Measurements from ENCODE around the gene OLIG3. TPM values are rescaled to one million over a fixed set of nuclear protein-coding genes. Genes with fewer than 3 reads are reported as not detected.

The OLIG3 gene
- total and polyA plus RNA-seq, 4 donors, result 1.1 to 3.3 (median 2.8) TPM

DNA sequence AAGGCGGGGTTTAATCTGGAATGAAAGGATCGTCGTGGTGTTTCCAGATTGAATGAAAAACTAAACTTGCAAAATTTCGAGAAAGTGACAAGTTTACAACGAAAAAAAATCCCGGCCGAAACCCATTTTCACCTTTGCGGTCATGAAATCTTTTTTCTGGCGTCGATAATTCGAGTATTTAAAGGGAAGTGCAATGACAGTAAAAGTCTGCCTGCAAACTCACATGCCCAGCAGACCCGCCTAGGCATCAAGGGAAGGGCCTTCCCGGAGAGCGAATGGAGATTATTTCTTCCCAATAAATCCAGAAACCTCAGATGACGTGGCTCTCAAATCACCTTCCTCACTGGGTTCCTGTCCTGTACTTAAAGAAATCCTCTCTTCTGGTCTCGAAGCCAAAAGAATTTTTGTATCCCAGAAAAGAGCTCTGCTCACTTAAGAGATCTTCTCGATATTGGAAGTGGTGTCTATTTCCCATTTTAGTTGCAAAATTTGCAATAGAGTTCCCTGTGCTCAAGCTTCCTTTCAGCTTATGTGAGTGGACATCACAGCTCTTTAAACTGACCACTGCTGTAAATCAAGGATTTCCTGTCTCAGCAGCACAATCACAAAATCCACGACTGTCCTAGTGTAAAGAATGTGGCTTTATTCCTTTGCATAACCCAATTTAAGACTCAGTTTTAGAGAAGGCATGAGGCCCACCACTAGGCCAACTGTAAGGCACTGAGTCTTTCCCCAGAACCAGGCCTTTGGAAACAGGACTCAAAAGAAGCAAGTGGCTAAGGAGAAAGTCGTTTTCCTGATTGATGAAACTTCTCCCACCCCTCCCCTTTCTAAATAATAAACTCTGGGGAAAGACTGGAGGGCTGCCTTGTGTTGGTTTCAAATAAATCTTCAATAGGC is 3.9 kb downstream of the OLIG3 start:
- Histone ChIP-seq H3K36me3 (ENCODE audit: control insufficient read depth, insufficient read depth, low read length) (no peaks in the 10 kb centered on the region), H3K4me3 (ENCODE audit: low read depth, low read length) (no peak overlapping the region), H3K4me1 (ENCODE audit: control insufficient read depth, insufficient read depth, low read length) (peaks cover 43% of the 10 kb centered on the region), H3K9me3 (ENCODE audit: control insufficient read depth, insufficient read depth, low read length) (no peaks in the 10 kb centered on the region), H3K27me3 (ENCODE audit: control insufficient read depth, insufficient read depth, low read length) (peaks cover 98% of the 10 kb centered on the region), H3K27ac (ENCODE audit: low read depth, low read length) (no peak overlapping the region)
- peak in 2 of 6 donors; percentile 25 to 28 for DNase-seq (ENCODE audit: low read depth in 4 of 6, low spot score in 6 of 6)
- WGBS (ENCODE audit: insufficient coverage), result 27% methylated on average over 18 of the region's 19 CpGs

DNA sequence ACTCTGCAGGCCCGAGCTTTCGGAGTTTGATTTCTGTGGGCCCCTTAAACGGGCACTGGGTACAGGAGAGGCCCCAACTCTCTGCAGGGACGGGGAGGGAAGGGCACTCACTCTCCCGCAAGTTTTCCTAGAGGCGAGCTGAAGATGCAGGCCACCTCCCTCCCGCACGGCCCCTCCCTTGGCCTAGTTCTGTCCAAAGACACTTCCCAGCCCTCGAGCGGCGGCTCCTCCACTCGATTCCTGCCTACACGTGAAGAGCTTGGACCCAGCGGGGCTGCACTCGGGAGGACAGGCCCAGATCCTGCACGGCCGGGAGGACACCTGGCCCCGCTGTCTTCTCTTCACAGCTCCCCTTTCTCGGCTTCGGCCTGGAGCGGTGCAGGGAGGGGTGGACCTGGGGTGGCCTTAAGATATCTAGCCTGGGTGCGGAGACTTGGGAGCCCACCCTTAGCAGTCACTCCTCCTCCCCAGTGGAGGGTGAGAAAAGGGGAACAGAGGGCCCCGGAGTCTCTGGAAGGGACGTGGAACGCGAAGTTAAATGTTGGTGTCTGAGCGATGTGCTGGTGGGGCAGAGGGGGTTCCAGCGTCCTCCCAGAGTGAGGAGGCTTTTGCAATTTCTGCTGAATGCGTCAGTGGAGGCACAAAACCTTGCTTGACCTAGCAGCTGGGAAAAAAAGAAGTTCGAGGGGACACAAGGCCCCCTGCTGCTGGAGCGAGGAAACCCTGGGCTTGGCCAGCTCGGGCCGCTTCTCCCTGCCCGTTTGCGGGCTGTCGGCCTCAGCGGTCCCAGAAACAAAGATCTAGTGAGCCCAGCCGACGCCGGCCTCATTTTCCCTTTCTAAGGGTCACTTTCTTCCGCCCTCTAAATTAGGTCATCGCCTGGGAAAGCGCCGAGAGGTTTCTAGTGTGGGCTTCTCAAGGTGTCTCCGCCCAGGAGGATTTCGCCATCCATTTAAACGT is 4.9 kb downstream of the OLIG3 start:
- Histone ChIP-seq H3K27me3 (ENCODE audit: control insufficient read depth, insufficient read depth, low read length) (peaks cover 95% of the 10 kb centered on the region), H3K4me1 (ENCODE audit: control insufficient read depth, insufficient read depth, low read length) (peaks cover 35% of the 10 kb centered on the region), H3K9me3 (ENCODE audit: control insufficient read depth, insufficient read depth, low read length) (no peaks in the 10 kb centered on the region), H3K4me3 (ENCODE audit: low read depth, low read length) (no peak overlapping the region), H3K27ac (ENCODE audit: low read depth, low read length) (no peak overlapping the region), H3K36me3 (ENCODE audit: control insufficient read depth, insufficient read depth, low read length) (no peaks in the 10 kb centered on the region)
- 9% methylated on average over 41 of the region's 47 CpGs for WGBS (ENCODE audit: insufficient coverage)
- peak in 1 of 6 donors; percentile 35 for DNase-seq (ENCODE audit: low read depth in 4 of 6, low spot score in 6 of 6)

DNA sequence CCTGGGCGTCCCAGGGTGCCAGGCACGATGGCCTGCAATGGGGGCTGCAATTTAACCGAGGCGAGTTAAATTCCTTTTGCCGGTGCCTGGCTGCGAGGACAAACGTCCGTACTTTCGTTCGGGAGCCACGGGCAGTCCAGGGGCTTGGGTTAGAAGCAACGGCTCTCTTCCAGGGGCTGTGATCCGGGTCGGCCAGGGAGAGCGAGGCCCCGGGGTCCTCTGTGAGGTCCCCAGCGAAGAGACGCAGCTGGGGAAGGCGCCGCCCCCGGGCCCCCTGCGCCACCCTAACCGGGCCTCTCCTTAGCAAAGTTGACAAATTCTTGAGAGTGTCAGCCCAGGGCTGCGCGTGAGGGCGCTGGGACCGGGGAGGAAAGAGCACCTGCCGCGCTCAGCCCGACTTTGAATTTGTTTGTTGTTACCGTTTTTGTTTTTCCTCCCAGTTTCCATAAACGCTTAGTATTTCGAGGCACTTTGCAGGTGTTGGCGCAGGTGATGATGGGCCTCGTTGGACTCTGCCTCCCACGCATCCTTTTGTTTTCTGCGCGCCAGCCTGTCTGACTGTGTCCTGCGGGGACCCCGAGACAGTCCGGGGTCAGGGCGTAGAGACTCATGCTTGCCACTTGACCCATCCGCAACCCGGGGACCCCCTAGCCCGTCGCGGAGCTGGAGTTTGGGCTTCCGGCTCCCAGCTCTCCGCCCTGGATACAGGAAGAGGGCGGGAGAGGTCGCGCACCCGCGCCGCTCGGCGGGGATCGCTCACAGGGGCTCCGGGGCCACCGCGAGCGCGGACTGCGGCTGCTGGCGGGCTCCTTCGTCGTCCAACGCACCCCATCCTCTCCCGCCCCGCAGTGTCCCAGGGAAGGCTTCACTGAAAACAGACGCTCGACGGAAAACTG is 5.8 kb downstream of the OLIG3 start:
- Histone ChIP-seq H3K9me3 (ENCODE audit: control insufficient read depth, insufficient read depth, low read length) (no peaks in the 10 kb centered on the region), H3K4me3 (ENCODE audit: low read depth, low read length) (no peak overlapping the region), H3K27me3 (ENCODE audit: control insufficient read depth, insufficient read depth, low read length) (peaks cover 94% of the 10 kb centered on the region), H3K4me1 (ENCODE audit: control insufficient read depth, insufficient read depth, low read length) (peaks cover 25% of the 10 kb centered on the region), H3K27ac (ENCODE audit: low read depth, low read length) (no peak overlapping the region), H3K36me3 (ENCODE audit: control insufficient read depth, insufficient read depth, low read length) (no peaks in the 10 kb centered on the region)
- peak in 1 of 6 donors; percentile 13 for DNase-seq (ENCODE audit: low read depth in 4 of 6, low spot score in 6 of 6)
- 4% methylated on average over 70 of the region's 73 CpGs for WGBS (ENCODE audit: insufficient coverage)

DNA sequence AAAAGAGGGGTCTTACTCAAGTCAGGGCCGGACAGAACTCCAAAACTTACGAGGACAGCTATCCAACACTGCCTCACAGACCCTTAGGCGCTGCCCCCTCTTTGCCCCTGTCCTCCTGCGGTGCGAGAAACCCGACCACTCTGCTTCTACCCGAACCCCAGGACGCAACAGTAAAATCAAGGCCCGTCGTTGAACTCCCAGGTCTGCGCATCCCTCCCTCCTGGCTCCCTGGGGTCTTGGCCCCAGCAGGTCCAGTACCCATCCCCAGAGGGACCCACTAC is 6.4 kb downstream of the OLIG3 start:
- no peaks in the 10 kb centered on the region for H3K36me3 ChIP-seq (ENCODE audit: control insufficient read depth, insufficient read depth, low read length)
- peaks cover 93% of the 10 kb centered on the region for H3K27me3 ChIP-seq (ENCODE audit: control insufficient read depth, insufficient read depth, low read length)
- H3K4me3 ChIP-seq (ENCODE audit: low read depth, low read length), result no peak overlapping the region
- H3K4me1 ChIP-seq (ENCODE audit: control insufficient read depth, insufficient read depth, low read length), result peaks cover 20% of the 10 kb centered on the region
- 8% methylated on average over 11 of the region's 11 CpGs for WGBS (ENCODE audit: insufficient coverage)
- DNase-seq (ENCODE audit: low read depth in 4 of 6, low spot score in 6 of 6), result no peak
- no peaks in the 10 kb centered on the region for H3K9me3 ChIP-seq (ENCODE audit: control insufficient read depth, insufficient read depth, low read length)
- H3K27ac ChIP-seq (ENCODE audit: low read depth, low read length), result no peak overlapping the region

DNA sequence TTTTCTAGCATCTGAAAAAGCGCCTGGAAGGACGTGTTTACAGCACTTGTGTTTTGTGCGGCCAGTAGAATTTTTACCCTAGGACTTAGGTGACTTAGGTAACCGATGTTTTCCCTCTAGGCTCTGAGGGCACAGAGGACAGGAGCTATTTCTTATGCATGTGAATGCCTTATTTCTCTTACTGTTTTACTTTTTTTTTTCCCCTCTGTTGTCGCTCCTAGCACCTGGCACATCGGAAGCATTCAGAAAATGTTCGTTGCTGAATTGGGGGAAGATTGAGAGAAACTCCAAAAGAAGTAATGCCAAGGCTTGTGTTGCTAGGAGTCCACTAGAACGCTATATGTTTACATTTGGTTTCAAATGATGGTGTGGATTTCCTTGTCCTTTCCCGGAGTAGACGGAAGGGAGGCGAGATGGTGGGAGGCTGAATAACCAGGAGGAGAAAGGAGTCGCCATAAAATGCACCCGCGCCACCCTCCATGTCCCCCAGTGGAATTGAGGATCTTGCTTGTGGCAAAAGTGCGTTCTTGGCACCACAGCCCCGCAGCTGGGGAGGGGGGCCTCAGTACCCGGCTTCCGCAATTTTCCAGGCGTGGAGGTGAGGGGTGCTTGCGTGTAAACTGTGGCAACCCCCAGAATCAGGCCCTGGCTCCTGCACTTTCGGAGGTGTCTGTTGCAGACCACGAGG is 6.9 kb downstream of the OLIG3 start:
- Histone ChIP-seq H3K27me3 (ENCODE audit: control insufficient read depth, insufficient read depth, low read length) (peaks cover 92% of the 10 kb centered on the region), H3K27ac (ENCODE audit: low read depth, low read length) (no peak overlapping the region), H3K9me3 (ENCODE audit: control insufficient read depth, insufficient read depth, low read length) (no peaks in the 10 kb centered on the region), H3K36me3 (ENCODE audit: control insufficient read depth, insufficient read depth, low read length) (no peaks in the 10 kb centered on the region), H3K4me1 (ENCODE audit: control insufficient read depth, insufficient read depth, low read length) (peaks cover 20% of the 10 kb centered on the region), H3K4me3 (ENCODE audit: low read depth, low read length) (no peak overlapping the region)
- peak in 2 of 6 donors; percentile 18 to 35 for DNase-seq (ENCODE audit: low read depth in 4 of 6, low spot score in 6 of 6)
- WGBS (ENCODE audit: insufficient coverage), result 8% methylated on average over 15 of the region's 22 CpGs

DNA sequence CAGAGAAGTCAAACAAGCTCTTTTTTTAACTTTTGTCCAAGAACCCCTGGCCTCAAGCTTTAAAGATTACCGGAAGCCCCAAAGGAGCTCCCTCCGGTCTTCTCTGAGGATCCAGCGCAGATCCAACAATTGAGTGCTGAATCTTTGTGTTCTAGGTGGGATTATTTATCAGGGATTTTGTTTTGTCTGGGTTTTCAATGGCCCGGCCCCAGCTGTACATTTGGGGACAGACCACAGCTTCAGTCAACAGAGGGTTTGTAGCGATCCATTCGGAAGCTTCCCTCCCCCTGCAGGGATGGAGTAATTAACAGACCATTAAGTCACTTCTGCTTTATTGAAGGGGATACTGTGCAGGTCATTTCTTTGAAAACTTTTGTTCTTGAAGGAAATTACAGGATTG is 7.8 kb downstream of the OLIG3 start:
- peak in 2 of 6 donors; percentile 13 to 31 for DNase-seq (ENCODE audit: low read depth in 4 of 6, low spot score in 6 of 6)
- WGBS (ENCODE audit: insufficient coverage), result 10% methylated on average over 2 of the region's 6 CpGs
- H3K27ac ChIP-seq (ENCODE audit: low read depth, low read length), result no peak overlapping the region
- H3K27me3 ChIP-seq (ENCODE audit: control insufficient read depth, insufficient read depth, low read length), result peaks cover 83% of the 10 kb centered on the region
- H3K36me3 ChIP-seq (ENCODE audit: control insufficient read depth, insufficient read depth, low read length), result no peaks in the 10 kb centered on the region
- H3K9me3 ChIP-seq (ENCODE audit: control insufficient read depth, insufficient read depth, low read length), result no peaks in the 10 kb centered on the region
- H3K4me3 ChIP-seq (ENCODE audit: low read depth, low read length), result no peak overlapping the region
- H3K4me1 ChIP-seq (ENCODE audit: control insufficient read depth, insufficient read depth, low read length), result peaks cover 20% of the 10 kb centered on the region

DNA sequence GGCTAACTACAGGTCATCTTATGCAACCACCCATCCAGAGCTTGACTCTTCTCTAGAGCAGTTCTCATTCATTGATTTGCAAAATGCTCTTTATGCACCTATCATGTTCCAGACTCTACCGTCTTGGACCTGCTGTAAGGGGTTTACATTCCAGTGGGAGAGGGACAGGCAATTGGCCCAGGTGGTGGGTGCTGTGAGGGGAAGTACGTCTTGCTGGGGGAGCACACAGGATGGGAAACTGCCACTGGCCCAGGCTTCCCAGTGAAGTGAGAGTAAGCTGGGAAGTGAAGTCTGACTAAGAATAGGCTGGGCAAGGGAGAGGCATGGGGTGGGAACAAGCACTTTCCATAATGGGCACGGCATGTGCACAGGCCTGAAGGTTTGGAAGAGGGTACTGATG is 13.8 kb downstream of the OLIG3 start:
- no peaks in the 10 kb centered on the region for H3K36me3 ChIP-seq (ENCODE audit: control insufficient read depth, insufficient read depth, low read length)
- peaks cover 46% of the 10 kb centered on the region for H3K27me3 ChIP-seq (ENCODE audit: control insufficient read depth, insufficient read depth, low read length)
- H3K9me3 ChIP-seq (ENCODE audit: control insufficient read depth, insufficient read depth, low read length), result no peaks in the 10 kb centered on the region
- no peaks in the 10 kb centered on the region for H3K4me1 ChIP-seq (ENCODE audit: control insufficient read depth, insufficient read depth, low read length)
- WGBS (ENCODE audit: insufficient coverage), result 83% methylated on average over 1 of the region's 3 CpGs
- DNase-seq (ENCODE audit: low read depth in 4 of 6, low spot score in 6 of 6), result no peak
- no peak overlapping the region for H3K27ac ChIP-seq (ENCODE audit: low read depth, low read length)
- H3K4me3 ChIP-seq (ENCODE audit: low read depth, low read length), result no peak overlapping the region

DNA sequence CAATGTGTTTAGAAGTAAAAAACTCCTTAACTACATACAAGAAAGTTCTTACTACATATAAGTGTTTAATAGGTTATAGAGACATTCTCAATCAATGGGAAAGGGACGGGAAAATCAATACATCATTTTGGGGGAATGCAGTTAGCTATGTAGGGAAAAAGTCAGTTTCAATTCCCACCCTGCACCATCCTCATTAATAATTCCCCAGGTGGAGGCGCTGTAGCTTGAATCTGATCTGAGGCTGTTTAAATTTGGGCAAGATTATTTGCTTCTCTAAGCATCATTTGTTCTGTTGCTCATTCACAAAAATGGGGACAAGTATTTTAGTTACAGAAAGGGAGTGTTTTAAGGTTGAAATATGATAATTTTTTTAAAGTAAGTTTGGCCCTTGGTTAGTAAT is 19.1 kb downstream of the OLIG3 start:
- no peak overlapping the region for H3K27ac ChIP-seq (ENCODE audit: low read depth, low read length)
- WGBS (ENCODE audit: insufficient coverage), result no CpG with 5 or more reads among the region's 2 CpGs
- H3K4me3 ChIP-seq (ENCODE audit: low read depth, low read length), result no peak overlapping the region
- H3K36me3 ChIP-seq (ENCODE audit: control insufficient read depth, insufficient read depth, low read length), result no peaks in the 10 kb centered on the region
- no peak for DNase-seq (ENCODE audit: low read depth in 4 of 6, low spot score in 6 of 6)
- H3K9me3 ChIP-seq (ENCODE audit: control insufficient read depth, insufficient read depth, low read length), result no peaks in the 10 kb centered on the region
- H3K4me1 ChIP-seq (ENCODE audit: control insufficient read depth, insufficient read depth, low read length), result peaks cover 5% of the 10 kb centered on the region
- peaks cover 37% of the 10 kb centered on the region for H3K27me3 ChIP-seq (ENCODE audit: control insufficient read depth, insufficient read depth, low read length)
